ENCODE data around the gene EPHB6. TPM values are rescaled to one million over a fixed set of nuclear protein-coding genes. Genes with fewer than 3 reads are reported as not detected.

EPHB6 gene
- total and polyA plus RNA-seq, 2 donors, result 10.8 to 23.4 TPM

- 78% methylated on average over 2 of the region's 2 CpGs for WGBS
- no peak for DNase-seq (ENCODE audit: extremely low spot score)
Observed at GRCh38 chr7:142913566-142913965, 58.7 kb downstream of the EPHB6 start.

DNA sequence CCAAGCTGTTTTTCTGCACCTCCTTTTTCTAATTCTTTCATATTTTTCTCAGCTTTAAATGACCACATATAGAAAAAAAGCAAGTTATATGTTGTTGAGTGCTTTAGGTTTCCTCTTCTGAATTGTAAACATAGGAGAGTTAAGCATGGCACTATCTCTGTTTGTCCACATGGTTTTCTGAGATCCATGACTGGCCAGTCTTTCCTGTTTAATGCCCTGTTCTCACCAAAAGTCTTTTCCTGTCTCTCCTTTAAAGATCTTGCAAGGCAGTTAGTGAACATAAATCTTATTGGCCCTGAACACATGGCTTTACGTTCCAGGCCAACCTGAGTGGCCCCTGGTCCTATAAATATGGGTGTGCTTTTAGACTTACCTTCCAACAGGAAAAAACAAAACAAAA is 59.2 kb downstream of the EPHB6 start:
- peaks cover 1% of the 10 kb centered on the region for H3K4me1 ChIP-seq (ENCODE audit: insufficient read depth)
- H3K36me3 ChIP-seq (ENCODE audit: insufficient read depth), result no peaks in the 10 kb centered on the region
- no peak for DNase-seq (ENCODE audit: extremely low spot score)
- no peak overlapping the region for H3K27ac ChIP-seq (ENCODE audit: low read depth)
- 31% methylated on average over 1 of the region's 1 CpG for WGBS
- no peak overlapping the region for H3K4me3 ChIP-seq (ENCODE audit: low read depth, low read length)

More at GRCh38 chr7:142913566-142913965, 58.7 kb downstream of the EPHB6 start:
- H3K36me3 ChIP-seq (ENCODE audit: insufficient read depth), result no peaks in the 10 kb centered on the region
- H3K4me1 ChIP-seq (ENCODE audit: insufficient read depth), result peaks cover 1% of the 10 kb centered on the region
- no peak overlapping the region for H3K27ac ChIP-seq (ENCODE audit: low read depth)
- H3K4me3 ChIP-seq (ENCODE audit: low read depth, low read length), result no peak overlapping the region

- WGBS, result 91% methylated on average over 8 of the region's 8 CpGs
- Histone ChIP-seq H3K4me3 (ENCODE audit: low read depth, low read length) (no peak overlapping the region), H3K36me3 (ENCODE audit: insufficient read depth) (no peaks in the 10 kb centered on the region), H3K27ac (ENCODE audit: low read depth) (no peak overlapping the region), H3K4me1 (ENCODE audit: insufficient read depth) (peaks cover 1% of the 10 kb centered on the region)
- no peak for DNase-seq (ENCODE audit: extremely low spot score)
Observed at GRCh38 chr7:142915315-142915714, 60.4 kb downstream of the EPHB6 start.

DNA sequence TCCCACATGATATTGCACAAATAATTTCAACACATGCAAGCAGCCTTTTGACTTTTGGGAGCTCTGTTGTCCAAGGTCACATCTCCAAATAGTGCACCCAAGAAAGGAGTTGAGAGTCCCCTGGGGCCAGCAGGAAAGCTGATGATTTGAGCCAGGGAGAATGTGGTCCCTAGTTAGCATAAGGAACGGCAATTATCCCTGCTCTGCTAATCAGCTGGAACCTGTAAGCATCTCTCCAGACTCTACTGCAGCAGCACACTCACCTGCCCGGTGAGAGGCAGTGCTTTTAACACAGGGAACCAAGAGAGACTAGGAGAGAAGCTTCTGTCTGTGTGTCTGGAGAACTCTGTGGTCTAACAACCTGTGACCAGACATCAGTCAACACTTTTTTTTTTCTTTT is 61.6 kb downstream of the EPHB6 start:
- 43% methylated on average over 2 of the region's 2 CpGs for WGBS
- peaks cover 1% of the 10 kb centered on the region for H3K4me1 ChIP-seq (ENCODE audit: insufficient read depth)
- H3K4me3 ChIP-seq (ENCODE audit: low read depth, low read length), result no peak overlapping the region
- no peak for DNase-seq (ENCODE audit: extremely low spot score)
- H3K36me3 ChIP-seq (ENCODE audit: insufficient read depth), result no peaks in the 10 kb centered on the region
- no peak overlapping the region for H3K27ac ChIP-seq (ENCODE audit: low read depth)

DNA sequence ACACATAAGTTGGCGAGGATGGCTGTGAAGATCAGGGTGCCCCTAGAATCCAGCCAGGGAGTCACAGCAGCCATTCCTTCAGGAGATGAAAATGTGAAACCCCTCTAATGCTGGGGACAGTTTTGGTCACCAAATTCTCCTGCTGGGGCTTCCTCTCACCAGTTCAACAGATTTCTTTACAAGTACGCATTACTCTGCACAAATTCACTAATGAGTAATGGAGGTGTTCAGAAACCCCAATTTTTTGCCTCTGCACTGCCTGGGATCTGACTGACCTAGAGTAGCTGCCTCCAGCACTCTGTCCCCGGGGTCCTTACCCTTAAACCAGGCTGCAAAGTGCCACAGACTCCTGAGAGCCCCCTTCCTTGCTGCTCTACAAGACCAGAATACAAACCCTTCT is 62.6 kb downstream of the EPHB6 start:
- WGBS, result 77% methylated on average over 3 of the region's 3 CpGs
- Histone ChIP-seq H3K27ac (ENCODE audit: low read depth) (no peak overlapping the region), H3K4me1 (ENCODE audit: insufficient read depth) (peaks cover 1% of the 10 kb centered on the region), H3K36me3 (ENCODE audit: insufficient read depth) (no peaks in the 10 kb centered on the region), H3K4me3 (ENCODE audit: low read depth, low read length) (no peak overlapping the region)
- no peak for DNase-seq (ENCODE audit: extremely low spot score)

GRCh38 chr7:142918901-142919300 is 64.0 kb downstream of the EPHB6 start:
- H3K27ac ChIP-seq (ENCODE audit: low read depth), result no peak overlapping the region
- WGBS, result 58% methylated on average over 2 of the region's 2 CpGs
- H3K4me3 ChIP-seq (ENCODE audit: low read depth, low read length), result no peak overlapping the region
- no peaks in the 10 kb centered on the region for H3K36me3 ChIP-seq (ENCODE audit: insufficient read depth)
- DNase-seq (ENCODE audit: extremely low spot score), result no peak
- H3K4me1 ChIP-seq (ENCODE audit: insufficient read depth), result no peaks in the 10 kb centered on the region

DNA sequence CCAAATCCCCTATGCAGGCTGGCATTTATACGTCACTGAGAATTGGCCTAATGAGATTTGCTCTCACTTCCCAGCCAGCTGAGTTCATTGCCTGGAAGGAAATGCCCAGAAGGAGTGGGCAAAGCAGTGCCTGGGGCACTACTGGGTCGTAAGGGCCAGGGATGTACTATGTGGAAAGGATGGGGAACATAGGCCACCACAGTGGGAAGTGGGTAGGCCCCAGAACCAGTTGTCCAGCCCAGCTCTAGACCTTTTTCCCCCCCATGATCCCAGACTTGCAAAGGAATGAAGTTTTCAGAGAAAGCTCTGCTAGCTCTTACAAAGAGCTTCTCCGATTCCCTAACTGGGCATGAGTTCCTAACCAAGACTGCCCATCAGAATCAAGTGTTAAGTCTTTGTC is 64.8 kb downstream of the EPHB6 start:
- Histone ChIP-seq H3K36me3 (ENCODE audit: insufficient read depth) (no peaks in the 10 kb centered on the region), H3K4me3 (ENCODE audit: low read depth, low read length) (no peak overlapping the region), H3K27ac (ENCODE audit: low read depth) (no peak overlapping the region), H3K4me1 (ENCODE audit: insufficient read depth) (no peaks in the 10 kb centered on the region)
- DNase-seq (ENCODE audit: extremely low spot score), result no peak
- WGBS, result 81% methylated on average over 3 of the region's 3 CpGs

Other genes starting within 250 kb of the EPHB6 start
- gene PRSS1, start 105.6 kb upstream of the EPHB6 start, total RNA-seq, result not detected
- 3.0 TPM for gene PRSS1, start 105.6 kb upstream of the EPHB6 start, polyA plus RNA-seq
- not detected for gene PRSS2, start 84.1 kb upstream of the EPHB6 start, total RNA-seq
- gene PRSS2, start 84.1 kb upstream of the EPHB6 start, polyA plus RNA-seq, result 3.2 TPM
- 0.74 TPM for gene TRPV6, start 30.7 kb downstream of the EPHB6 start, total RNA-seq
- gene TRPV6, start 30.7 kb downstream of the EPHB6 start, polyA plus RNA-seq, result 0.32 TPM
- 0.26 TPM for gene TRPV5, start 78.7 kb downstream of the EPHB6 start, total RNA-seq
- not detected for gene TRPV5, start 78.7 kb downstream of the EPHB6 start, polyA plus RNA-seq
- not detected for gene LLCFC1, start 84.4 kb downstream of the EPHB6 start, total RNA-seq
- gene LLCFC1, start 84.4 kb downstream of the EPHB6 start, polyA plus RNA-seq, result not detected
- gene KEL, start 107.3 kb downstream of the EPHB6 start, total RNA-seq, result 0.16 TPM
- 0.18 TPM for gene KEL, start 107.3 kb downstream of the EPHB6 start, polyA plus RNA-seq
- 1.1 TPM for gene OR9A2, start 172.1 kb downstream of the EPHB6 start, total RNA-seq
- not detected for gene OR9A2, start 172.1 kb downstream of the EPHB6 start, polyA plus RNA-seq
- gene OR6V1, start 197.3 kb downstream of the EPHB6 start, total RNA-seq, result not detected
- not detected for gene OR6V1, start 197.3 kb downstream of the EPHB6 start, polyA plus RNA-seq